GM12878 (cell line): ENCODE results near the gene PQBP1.

ENCODE experiments used
- BHLHE40 ChIP-seq, 2 experiments: fragments of 450-650 bp in 1 of 2; IDR thresholded peaks; 2 replicates each; pipeline ENCODE4 v1.6.1; 2011 to 2017; ENCODE audit warnings: low read depth in 2 of 2, borderline replicate concordance in 1 of 2, improper control_type of control experiment in 1 of 2, low read length in 1 of 2, mild to moderate bottlenecking in 1 of 2
- EZH2 ChIP-seq: IDR thresholded peaks from 2 replicates; pipeline ENCODE4 v1.6.1; 2012; ENCODE audit warnings: low read depth, mild to moderate bottlenecking, control low read depth, inconsistent platforms, low read length, borderline replicate concordance; ENCODE audit not compliant: control insufficient read depth
- HDGF ChIP-seq: fragments of 450-650 bp; IDR thresholded peaks from 2 replicates; pipeline ENCODE4 v1.6.1; 2016; ENCODE audit warnings: antibody characterized with exemption
- KLF5 ChIP-seq: fragments of 450-650 bp; IDR thresholded peaks from 2 replicates; pipeline ENCODE4 v1.6.1; 2014; ENCODE audit warnings: mild to moderate bottlenecking; ENCODE audit not compliant: partially characterized antibody
- MAX ChIP-seq: IDR thresholded peaks from 2 replicates; pipeline ENCODE4 v1.6.1; 2012; ENCODE audit warnings: low read depth, low read length, improper control_type of control experiment
- MYC ChIP-seq: IDR thresholded peaks from 2 replicates; pipeline ENCODE4 v1.6.1; 2011; ENCODE audit warnings: mild to moderate bottlenecking, low read length, moderate library complexity, inconsistent platforms; ENCODE audit not compliant: insufficient read depth, insufficient replicate concordance, insufficient read length, severe bottlenecking
- NFXL1 ChIP-seq: fragments of 450-650 bp; IDR thresholded peaks from 2 replicates; pipeline ENCODE4 v1.6.1; 2017; ENCODE audit warnings: antibody characterized with exemption, mild to moderate bottlenecking, borderline replicate concordance
- NFYB ChIP-seq: IDR thresholded peaks from 2 replicates; pipeline ENCODE4 v1.6.1; 2011; ENCODE audit warnings: low read depth, mild to moderate bottlenecking, low read length, improper control_type of control experiment, moderate library complexity; ENCODE audit not compliant: insufficient read depth
- NRF1 ChIP-seq: conservative IDR thresholded peaks from 2 replicates; pipeline ENCODE4 v1.6.1; 2011; ENCODE audit warnings: mild to moderate bottlenecking, low read depth, low read length, improper control_type of control experiment
- POLR2AphosphoS5 ChIP-seq: IDR thresholded peaks from 2 replicates; pipeline ENCODE4 v1.6.1; 2011; ENCODE audit warnings: mild to moderate bottlenecking, low read length, inconsistent platforms
- RAD21 ChIP-seq: IDR thresholded peaks from 2 replicates; pipeline ENCODE4 v1.6.1; 2011; ENCODE audit warnings: mild to moderate bottlenecking, low read depth, low read length, moderate library complexity; ENCODE audit not compliant: insufficient read depth
- TARDBP ChIP-seq: IDR thresholded peaks from 2 replicates; pipeline ENCODE4 v1.6.1; 2016; ENCODE audit warnings: borderline replicate concordance
- TF ChIP-seq, protein P1 (sequence below), 3 experiments: IDR thresholded peaks in 2 of 3; conservative IDR thresholded peaks in 1 of 3; 2 replicates each; pipeline ENCODE4 v1.5.1; 2011; ENCODE audit warnings: low read depth in 3 of 3, low read length in 3 of 3, mild to moderate bottlenecking in 3 of 3, control low read depth in 2 of 3, moderate library complexity in 2 of 3, inconsistent platforms in 1 of 3, mixed read lengths in 1 of 3; ENCODE audit not compliant: control insufficient read depth in 2 of 3, insufficient read depth in 1 of 3; ENCODE audit errors: extremely low read depth in 1 of 3

DNA sequence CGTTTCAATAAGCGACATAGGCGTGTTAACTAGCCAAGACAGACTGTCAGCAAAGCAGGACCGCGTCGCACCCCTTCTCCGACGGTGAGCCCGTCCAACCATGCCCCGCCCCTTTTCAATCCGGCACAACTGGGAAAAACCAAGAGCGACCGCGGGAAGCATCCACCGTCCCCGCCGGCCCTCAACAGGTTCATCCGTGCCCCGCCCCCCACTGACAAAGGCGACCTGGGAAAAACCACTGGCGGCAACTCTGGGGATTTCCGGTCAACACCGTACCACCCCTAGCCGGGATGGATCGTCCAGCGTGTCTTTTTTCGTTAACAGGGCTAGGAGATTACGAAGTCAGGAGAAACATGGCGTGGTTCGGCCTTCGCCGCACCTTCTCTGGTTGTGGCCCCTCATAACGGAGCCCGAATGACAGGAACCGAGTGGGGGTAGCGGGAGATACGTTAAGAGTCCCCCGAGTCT is 539 bp upstream of the PQBP1 start:
- TF ChIP-seq, protein P1, sequence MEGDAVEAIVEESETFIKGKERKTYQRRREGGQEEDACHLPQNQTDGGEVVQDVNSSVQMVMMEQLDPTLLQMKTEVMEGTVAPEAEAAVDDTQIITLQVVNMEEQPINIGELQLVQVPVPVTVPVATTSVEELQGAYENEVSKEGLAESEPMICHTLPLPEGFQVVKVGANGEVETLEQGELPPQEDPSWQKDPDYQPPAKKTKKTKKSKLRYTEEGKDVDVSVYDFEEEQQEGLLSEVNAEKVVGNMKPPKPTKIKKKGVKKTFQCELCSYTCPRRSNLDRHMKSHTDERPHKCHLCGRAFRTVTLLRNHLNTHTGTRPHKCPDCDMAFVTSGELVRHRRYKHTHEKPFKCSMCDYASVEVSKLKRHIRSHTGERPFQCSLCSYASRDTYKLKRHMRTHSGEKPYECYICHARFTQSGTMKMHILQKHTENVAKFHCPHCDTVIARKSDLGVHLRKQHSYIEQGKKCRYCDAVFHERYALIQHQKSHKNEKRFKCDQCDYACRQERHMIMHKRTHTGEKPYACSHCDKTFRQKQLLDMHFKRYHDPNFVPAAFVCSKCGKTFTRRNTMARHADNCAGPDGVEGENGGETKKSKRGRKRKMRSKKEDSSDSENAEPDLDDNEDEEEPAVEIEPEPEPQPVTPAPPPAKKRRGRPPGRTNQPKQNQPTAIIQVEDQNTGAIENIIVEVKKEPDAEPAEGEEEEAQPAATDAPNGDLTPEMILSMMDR (IDR thresholded peaks at IDR 0.05 in 2 of 3, conservative IDR thresholded peaks at IDR 0.05 in 1 of 3; ENCODE audit: control insufficient read depth in 2 of 3, extremely low read depth in 1 of 3, insufficient read depth in 1 of 3, low read depth in 3 of 3, low read length in 3 of 3) = no peak
- TF ChIP-seq RAD21 (no peak), MYC (no peak), TARDBP (no peak), EZH2 (no peak), MAX (no peak), HDGF (no peak), NFXL1 (no peak), NFYB (no peak), BHLHE40 (IDR thresholded peaks at IDR 0.05; ENCODE audit: borderline replicate concordance in 1 of 2, low read depth in 2 of 2, low read length in 1 of 2) (peak in 1 of 2 experiments; percentile 29; a peak in 2 of 4 replicates), POLR2AphosphoS5 (no peak), NRF1 (no peak), KLF5 (no peak)
